Measurements from ENCODE around the gene CATSPERD. TPM values are rescaled to one million over a fixed set of nuclear protein-coding genes. Genes with fewer than 3 reads are reported as not detected.

The CATSPERD gene
- total RNA-seq, 1 donor from 2014 or later, result not detected

DNA sequence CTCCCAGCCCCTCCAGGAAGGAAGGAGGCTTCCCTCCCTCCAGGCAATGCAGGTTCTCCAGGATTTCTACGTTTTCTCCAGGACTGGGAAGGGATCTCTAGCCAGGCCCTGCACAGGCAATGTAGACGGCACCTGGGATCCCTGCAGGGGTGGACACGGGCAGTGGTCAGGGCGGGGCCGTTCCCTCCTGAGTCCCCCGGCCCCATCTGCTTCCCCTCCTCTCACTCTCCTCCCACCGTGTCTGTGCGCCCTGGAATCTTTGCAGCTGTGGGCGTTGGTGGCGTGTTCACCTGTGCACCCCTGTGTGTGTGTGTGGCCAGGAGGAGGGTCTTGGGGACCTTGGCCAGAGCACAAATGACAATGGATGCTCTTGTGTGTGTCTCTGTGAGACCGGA lies 94.4 kb downstream of the CATSPERD start:
- no peak for DNase-seq (ENCODE audit: low read depth)
- TF ChIP-seq CTCF (conservative IDR thresholded peaks at IDR 0.05; ENCODE audit: low read depth, low read length), result no peak
- no peak overlapping the region for H3K4me3 ChIP-seq (ENCODE audit: low read depth, low read length)

- no peak for TF ChIP-seq CTCF (conservative IDR thresholded peaks at IDR 0.05; ENCODE audit: low read depth, low read length)
- DNase-seq (ENCODE audit: low read depth), result no peak
Observed at GRCh38 chr19:5817218-5817617, 96.8 kb downstream of the CATSPERD start.

GRCh38 chr19:5818594-5818993 lies 98.2 kb downstream of the CATSPERD start:
- DNase-seq (ENCODE audit: low read depth), result no peak
- no peak overlapping the region for H3K4me3 ChIP-seq (ENCODE audit: low read depth, low read length)
- TF ChIP-seq CTCF (conservative IDR thresholded peaks at IDR 0.05; ENCODE audit: low read depth, low read length), result no peak

More at GRCh38 chr19:5817218-5817617, 96.8 kb downstream of the CATSPERD start:
- no peak overlapping the region for H3K4me3 ChIP-seq (ENCODE audit: low read depth, low read length)

DNA sequence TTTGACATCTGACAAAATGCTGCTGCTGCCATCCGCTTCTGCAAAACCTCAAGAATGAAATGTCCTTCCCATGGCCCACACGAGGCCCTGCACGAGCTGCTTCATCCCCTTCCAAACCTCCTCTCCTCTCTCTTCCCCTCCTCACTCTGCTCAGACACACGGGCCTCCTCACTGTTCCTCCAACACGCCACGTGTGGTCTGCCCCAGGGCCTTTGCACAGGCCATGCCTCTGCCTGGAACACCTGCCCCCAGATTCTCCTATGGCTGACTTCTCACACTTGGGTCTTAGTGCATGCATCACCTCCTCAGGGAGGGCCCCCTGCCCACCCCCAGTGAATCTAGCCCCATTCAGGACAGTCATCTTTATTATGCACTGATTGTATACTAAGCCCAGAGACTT lies 100.3 kb downstream of the CATSPERD start:
- TF ChIP-seq CTCF (conservative IDR thresholded peaks at IDR 0.05; ENCODE audit: low read depth, low read length), result no peak
- no peak for DNase-seq (ENCODE audit: low read depth)
- no peak overlapping the region for H3K4me3 ChIP-seq (ENCODE audit: low read depth, low read length)

GRCh38 chr19:5821521-5822180 lies 101.2 kb downstream of the CATSPERD start:
- TF ChIP-seq CTCF (conservative IDR thresholded peaks at IDR 0.05; ENCODE audit: low read depth, low read length), result no peak

DNA sequence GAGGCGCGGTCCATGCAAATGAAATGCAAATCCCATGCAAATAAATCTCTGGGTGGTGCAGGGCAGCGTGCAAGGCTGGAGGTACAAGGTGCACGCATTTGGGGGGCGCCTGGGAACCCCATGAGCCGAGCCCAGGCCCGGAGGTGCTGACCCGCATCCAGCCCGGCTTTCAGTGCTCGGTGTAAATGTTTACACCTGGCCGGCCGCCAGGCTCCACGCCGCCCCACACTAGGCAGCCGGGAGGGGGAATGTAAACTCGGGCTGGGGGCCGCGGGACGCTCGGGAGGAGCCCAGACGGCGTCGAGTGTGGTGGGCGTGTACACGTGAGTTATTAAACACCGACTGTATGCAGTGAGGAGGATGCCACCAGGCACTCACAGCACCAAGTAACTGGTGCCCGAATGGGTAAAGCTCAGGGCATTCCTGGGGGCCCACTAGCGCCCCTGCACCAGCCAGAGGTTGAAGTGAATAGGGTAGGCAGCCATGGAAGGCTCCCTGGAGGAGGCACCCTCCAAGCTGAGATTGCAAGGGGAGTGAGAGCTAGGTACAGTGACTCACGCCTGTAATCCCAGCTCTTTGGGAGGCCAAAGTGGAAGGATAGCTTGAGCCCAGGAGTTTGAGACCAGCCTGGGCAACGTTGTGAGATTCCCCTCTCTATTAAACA lies 101.9 kb downstream of the CATSPERD start:
- no peak overlapping the region for H3K4me3 ChIP-seq (ENCODE audit: low read depth, low read length)
- TF ChIP-seq CTCF (conservative IDR thresholded peaks at IDR 0.05; ENCODE audit: low read depth, low read length), result no peak
- no peak for DNase-seq (ENCODE audit: low read depth)

More at GRCh38 chr19:5821521-5822180, 101.2 kb downstream of the CATSPERD start:
- H3K4me3 ChIP-seq (ENCODE audit: low read depth, low read length), result no peak overlapping the region
- no peak for DNase-seq (ENCODE audit: low read depth)
